Endothelial cell of umbilical vein (primary cell): ENCODE measurements around the gene TSACC. TPM values are rescaled to one million over a fixed set of nuclear protein-coding genes. Genes with fewer than 3 reads are reported as not detected.

Source experiments
- BruUV-seq: library from RNA; stranded (reverse); fragments of 400-500 nt; replicated peaks from 2 replicates; lab custom pipeline; 2021; lab: Mats Ljungman, UMichigan
- CTCF ChIA-PET: fragments of 300-600, 350-600 bp; sonication (Branson Sonifier 250); formaldehyde crosslinking; loops from one replicate; lab custom pipeline; 2021; ENCODE audit warnings: antibody characterized with exemption, inconsistent platforms; lab: Charles Lee
- POLR2A ChIA-PET: fragments of 300-600, 350-600 bp; sonication (Branson Sonifier 250); formaldehyde crosslinking; loops from one replicate; lab custom pipeline; 2021; ENCODE audit warnings: antibody characterized with exemption, inconsistent platforms; lab: Charles Lee
- DNase-seq: peaks from one replicate; pipeline ENCODE4 v3.0.0-alpha.2; 2011; ENCODE audit warnings: low read depth, low spot score
- FAIRE-seq: peaks from 2 replicates; lab custom pipeline; 2011; peaks lifted over from hg19 to GRCh38; lab: Jason Lieb, UNC
- H2AFZ ChIP-seq: 2 replicates; pipeline ENCODE4 v1.6.0; 2012; ENCODE audit warnings: low read depth, low read length, control low read depth, inconsistent platforms
- H3K27ac ChIP-seq: 2 replicates; pipeline ENCODE4 v1.5.1; 2011; ENCODE audit warnings: low read depth, mild to moderate bottlenecking, control low read depth, low read length, moderate library complexity; ENCODE audit not compliant: insufficient read depth
- H3K27me3 ChIP-seq, 2 experiments: 2 replicates each; pipeline versions ENCODE4 v1.6.0 to v1.6.1; 2011; ENCODE audit warnings: low read length in 2 of 2, mixed read lengths in 1 of 2; ENCODE audit not compliant: control insufficient read depth in 2 of 2, insufficient read depth in 2 of 2
- H3K36me3 ChIP-seq, 2 experiments: 2 replicates in 1 of 2; 3 replicates in 1 of 2; pipeline ENCODE4 v1.5.1; 2011; ENCODE audit warnings: low read length in 2 of 2, mild to moderate bottlenecking in 1 of 2, moderate library complexity in 1 of 2; ENCODE audit not compliant: control insufficient read depth in 2 of 2, insufficient read depth in 2 of 2; ENCODE audit errors: extremely low read depth in 1 of 2
- H3K4me1 ChIP-seq: 3 replicates; pipeline ENCODE4 v1.5.1; 2011; ENCODE audit warnings: mild to moderate bottlenecking, low read length; ENCODE audit not compliant: control insufficient read depth, insufficient read depth; ENCODE audit errors: extremely low read depth
- H3K4me2 ChIP-seq: 2 replicates; pipeline ENCODE4 v1.6.1; 2011; ENCODE audit warnings: low read length, control low read depth, mixed read lengths; ENCODE audit not compliant: insufficient read depth
- H3K4me3 ChIP-seq, 3 experiments: fragments of 200-600 bp in 1 of 3; sonication (generic), shearing (Covaris generic) in 1 of 3; replicated peaks in 1 of 3; 2 replicates each; pipeline ENCODE4 v1.5.1; 2011 to 2016; ENCODE audit warnings: control low read depth in 3 of 3, low read length in 3 of 3, mild to moderate bottlenecking in 2 of 3, inconsistent platforms in 1 of 3, low read depth in 1 of 3, moderate library complexity in 1 of 3; ENCODE audit not compliant: insufficient read depth in 1 of 3
- H3K79me2 ChIP-seq: 2 replicates; pipeline ENCODE4 v1.6.0; 2012; ENCODE audit warnings: low read length, inconsistent platforms; ENCODE audit not compliant: control insufficient read depth, insufficient read depth
- H3K9ac ChIP-seq: replicated peaks from 2 replicates; pipeline ENCODE3; 2011; ENCODE audit warnings: low read length, control low read depth; ENCODE audit not compliant: insufficient read depth; ENCODE audit errors: extremely low read depth
- H3K9me1 ChIP-seq: replicated peaks from 3 replicates; pipeline ENCODE4 v1.6.0; 2011; ENCODE audit warnings: mild to moderate bottlenecking, low read length; ENCODE audit not compliant: control insufficient read depth, insufficient read depth; ENCODE audit errors: extremely low read depth
- H3K9me3 ChIP-seq: replicated peaks from 2 replicates; pipeline ENCODE4 v1.5.1; 2012; ENCODE audit warnings: low read length, inconsistent platforms; ENCODE audit not compliant: control insufficient read depth, insufficient read depth
- H4K20me1 ChIP-seq: replicated peaks from 2 replicates; pipeline ENCODE3; 2011; ENCODE audit warnings: mild to moderate bottlenecking, low read length; ENCODE audit not compliant: control insufficient read depth, insufficient read depth; ENCODE audit errors: extremely low read depth
- CTCF ChIP-seq, 2 donors: IDR thresholded peaks; 1 replicate in 1 of 2; 2 replicates in 1 of 2; pipeline ENCODE4 v1.5.1; 2011; ENCODE audit warnings: low read length in 2 of 2, mild to moderate bottlenecking in 2 of 2, moderate library complexity in 2 of 2, control low read depth in 1 of 2, inconsistent platforms in 1 of 2, low read depth in 1 of 2; ENCODE audit not compliant: insufficient read depth in 1 of 2; ENCODE audit errors: extremely low read depth in 1 of 2
- EZH2 ChIP-seq: IDR thresholded peaks from 2 replicates; pipeline ENCODE4 v1.6.1; 2012; ENCODE audit warnings: borderline replicate concordance, low read depth, mild to moderate bottlenecking, moderate library complexity, low read length, inconsistent platforms; ENCODE audit not compliant: severe bottlenecking
- FOS ChIP-seq: IDR thresholded peaks from 2 replicates; pipeline ENCODE4 v1.6.1; 2011; ENCODE audit warnings: mild to moderate bottlenecking, low read length, moderate library complexity, borderline replicate concordance; ENCODE audit not compliant: insufficient read depth
- GATA2 ChIP-seq: IDR thresholded peaks from 2 replicates; pipeline ENCODE4 v1.7.0; 2011; ENCODE audit warnings: low read depth, mild to moderate bottlenecking, moderate library complexity, mixed read lengths, low read length; ENCODE audit not compliant: insufficient read length, insufficient read depth
- JUN ChIP-seq: IDR thresholded peaks from 2 replicates; pipeline ENCODE4 v1.6.1; 2011; ENCODE audit warnings: borderline replicate concordance, low read depth; ENCODE audit not compliant: insufficient read length, insufficient read depth
- MAX ChIP-seq: IDR thresholded peaks from 2 replicates; pipeline ENCODE4 v1.6.1; 2011; ENCODE audit not compliant: insufficient read depth, insufficient read length
- MYC ChIP-seq: IDR thresholded peaks from one replicate; pipeline ENCODE4 v1.6.1; 2011; ENCODE audit warnings: mild to moderate bottlenecking, low read depth, low read length
- POLR2A ChIP-seq: IDR thresholded peaks from 2 replicates; pipeline ENCODE4 v1.6.1; 2012; ENCODE audit warnings: low read depth, mild to moderate bottlenecking, control low read depth, low read length
- POLR2AphosphoS5 ChIP-seq: IDR thresholded peaks from 2 replicates; pipeline ENCODE4 v1.6.1; 2012; ENCODE audit warnings: low read depth, mild to moderate bottlenecking, control low read depth, low read length, moderate library complexity; ENCODE audit not compliant: insufficient read depth
- dilution Hi-C: fragments of 300-500 bp; cut with MboI; formaldehyde crosslinking; loops from one replicate; pipeline ENCODE4 v1.15.0; 2019; ENCODE audit warnings: low sequenced_read_pairs; ENCODE audit not compliant: extremely low pct_ligation_motif_present
- intact Hi-C: fragments of 100-400 bp; cut with micrococcal nuclease; formaldehyde crosslinking; loops from one replicate; pipeline ENCODE4 v1.10.0; 2022
- polyA plus RNA-seq, 4 experiments: library from polyadenylated mRNA; depleted of rRNA in 3 of 4; stranded (reverse) in 3 of 4; unstranded in 1 of 4; fragments of >200 nt; gene quantifications; 2 replicates each; pipeline versions ENCODE4 v1.2.1 to v1.2.3, GENCODE V29; 2011 to 2012; ENCODE audit warnings: missing spikeins in 1 of 4
- total RNA-seq: library from RNA; stranded (reverse); gene quantifications from 2 replicates; pipeline ENCODE4 v1.2.3, GENCODE V29; 2021

Gene TSACC
- total and polyA plus RNA-seq, 2 donors (not counting 3 experiments of a cell fraction or from before 2014, with no cell fraction given): 0.69 to 0.94 TPM

- no peak overlapping the region for H3K4me2 ChIP-seq
- no peak overlapping the region for H3K27ac ChIP-seq
- intact Hi-C loops: no loop called here
- peaks cover 8 to 19% of the 10 kb centered on the region in 2 experiments for H3K27me3 ChIP-seq
- no peaks in the 10 kb centered on the region for H3K9me3 ChIP-seq
- dilution Hi-C loops: no loop called here
- no peak overlapping the region for H3K4me3 ChIP-seq
- CTCF ChIA-PET: interaction anchor here (0.6 to 5.0 kb wide), 3 partner anchors 8 to 52 kb away, joined by 3 to 52 read pairs (median 7); no protein-coding TSS in a partner anchor
- no peaks in the 10 kb centered on the region for H3K9me1 ChIP-seq
- FAIRE-seq (no peak), DNase-seq (no peak)
- no peak overlapping the region for H3K9ac ChIP-seq
- no peaks in the 10 kb centered on the region for H4K20me1 ChIP-seq
- H3K4me1 ChIP-seq: no peaks in the 10 kb centered on the region
- no peak for TF ChIP-seq POLR2A
- no peak for TF ChIP-seq CTCF (IDR thresholded peaks at IDR 0.05; ENCODE audit: extremely low read depth in 1 of 2, insufficient read depth in 1 of 2, low read depth in 1 of 2, low read length in 2 of 2)
- TF ChIP-seq JUN: no peak
- TF ChIP-seq POLR2AphosphoS5: no peak
- TF ChIP-seq EZH2: no peak
- TF ChIP-seq MYC: no peak
- no peak for TF ChIP-seq GATA2
- TF ChIP-seq FOS: no peak
- TF ChIP-seq MAX: no peak
- BruUV-seq: no TSS peak
- no peak overlapping the region for H2AFZ ChIP-seq
- H3K36me3 ChIP-seq: no peaks in the 10 kb centered on the region
- POLR2A ChIA-PET: no interaction called here
- H3K79me2 ChIP-seq: no peaks in the 10 kb centered on the region
Observed at GRCh38 chr1:156394082-156394481, 55.8 kb downstream of the TSACC start.
